GM06990 (cell line): ENCODE data around the gene NEURL2.
"Not testable (repeated sequence)": the region's sequence is repeated elsewhere in the genome, so short reads cannot be mapped to it uniquely, and the experiment has no call there.

Experiments used
- DNase-seq: peaks from one replicate; pipeline ENCODE4 v3.0.0-alpha.2; 2011; ENCODE audit not compliant: insufficient read length; ENCODE audit errors: extremely low read depth
- H3K27me3 ChIP-seq: replicated peaks from 2 replicates; pipeline ENCODE4 v1.6.0; 2011; ENCODE audit warnings: low read length; ENCODE audit not compliant: control insufficient read depth, insufficient read depth
- H3K36me3 ChIP-seq: 2 replicates; pipeline ENCODE4 v1.5.1; 2011; ENCODE audit warnings: low read length; ENCODE audit not compliant: control insufficient read depth, insufficient read depth
- H3K4me3 ChIP-seq: replicated peaks from 2 replicates; pipeline ENCODE4 v1.5.1; 2011; ENCODE audit warnings: low read depth, mild to moderate bottlenecking, control low read depth, low read length
- TF ChIP-seq, protein P1 (sequence below): IDR thresholded peaks from 2 replicates; pipeline ENCODE4 v1.5.1; 2011; ENCODE audit warnings: low read length, control low read depth, mild to moderate bottlenecking, inconsistent platforms; ENCODE audit not compliant: insufficient read depth, poor library complexity, severe bottlenecking

Gene NEURL2

GRCh38 chr20:45935416-45936046 lies 44.5 kb upstream of the NEURL2 start:
- Histone ChIP-seq H3K36me3 (peaks cover 23% of the 10 kb centered on the region), H3K4me3 (peak overlapping the region; percentile 80), H3K27me3 (no peaks in the 10 kb centered on the region)
- TF ChIP-seq, protein P1, sequence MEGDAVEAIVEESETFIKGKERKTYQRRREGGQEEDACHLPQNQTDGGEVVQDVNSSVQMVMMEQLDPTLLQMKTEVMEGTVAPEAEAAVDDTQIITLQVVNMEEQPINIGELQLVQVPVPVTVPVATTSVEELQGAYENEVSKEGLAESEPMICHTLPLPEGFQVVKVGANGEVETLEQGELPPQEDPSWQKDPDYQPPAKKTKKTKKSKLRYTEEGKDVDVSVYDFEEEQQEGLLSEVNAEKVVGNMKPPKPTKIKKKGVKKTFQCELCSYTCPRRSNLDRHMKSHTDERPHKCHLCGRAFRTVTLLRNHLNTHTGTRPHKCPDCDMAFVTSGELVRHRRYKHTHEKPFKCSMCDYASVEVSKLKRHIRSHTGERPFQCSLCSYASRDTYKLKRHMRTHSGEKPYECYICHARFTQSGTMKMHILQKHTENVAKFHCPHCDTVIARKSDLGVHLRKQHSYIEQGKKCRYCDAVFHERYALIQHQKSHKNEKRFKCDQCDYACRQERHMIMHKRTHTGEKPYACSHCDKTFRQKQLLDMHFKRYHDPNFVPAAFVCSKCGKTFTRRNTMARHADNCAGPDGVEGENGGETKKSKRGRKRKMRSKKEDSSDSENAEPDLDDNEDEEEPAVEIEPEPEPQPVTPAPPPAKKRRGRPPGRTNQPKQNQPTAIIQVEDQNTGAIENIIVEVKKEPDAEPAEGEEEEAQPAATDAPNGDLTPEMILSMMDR, result no peak
- DNase-seq, result no peak

DNA sequence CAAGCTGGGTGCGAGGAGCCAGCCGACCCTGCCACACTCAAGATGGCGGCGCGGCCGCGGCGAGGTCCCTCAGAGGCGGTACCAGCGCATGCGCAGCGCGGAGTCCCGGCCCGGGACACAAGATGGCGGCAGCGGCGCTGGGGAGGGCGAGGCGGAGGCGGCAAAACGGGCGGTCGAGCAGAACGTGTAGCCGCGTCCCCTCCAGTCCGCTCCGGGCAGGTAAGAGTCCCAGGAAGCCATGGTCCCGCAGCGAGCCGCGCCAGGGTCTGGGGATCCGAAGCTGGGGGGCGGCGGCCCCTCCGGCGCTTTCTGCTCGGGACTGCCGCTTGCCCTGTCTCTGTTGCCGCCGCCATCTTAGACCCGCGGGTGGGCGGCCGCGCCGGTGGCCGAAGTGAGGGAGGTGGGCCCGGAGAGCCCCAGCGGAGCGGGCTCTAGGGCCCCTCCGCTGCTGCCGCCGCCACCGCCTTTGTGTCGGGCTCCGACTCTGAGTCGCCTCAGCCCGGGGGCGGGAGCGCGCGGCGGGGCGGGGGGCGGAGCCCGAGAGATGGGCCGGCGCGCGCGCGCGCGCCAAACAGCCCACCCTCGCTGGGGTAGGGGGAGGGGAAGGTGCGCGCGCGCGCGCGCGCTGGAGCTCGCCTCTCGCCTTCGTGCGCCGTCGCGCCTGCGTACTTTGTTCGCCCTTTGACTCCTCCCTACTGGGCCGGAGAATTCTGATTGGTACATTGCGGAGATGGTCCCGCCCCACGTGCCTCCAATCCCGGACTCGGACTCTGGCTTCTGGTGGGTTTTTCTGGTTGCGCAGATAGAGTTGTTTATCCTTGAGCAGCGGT lies 43.8 kb upstream of the NEURL2 start, which contains the start of gene PCIF1:
Gene PCIF1 (plus strand): TSS at position 98 of the 830 bp plus-strand sequence. CDS start 4,317 bp downstream, outside the sequence.
- Histone ChIP-seq H3K36me3 (peaks cover 17% of the 10 kb centered on the region), H3K4me3 (peak within 1 kb of the TSS; percentile 97), H3K27me3 (no peaks in the 10 kb centered on the region)
- TF ChIP-seq, protein P1, result no peak
- peak; percentile 97 for DNase-seq

GRCh38 chr20:45934046-45934585 lies 43.1 kb upstream of the NEURL2 start:
- TF ChIP-seq, protein P1, result no peak
- peak; percentile 48 for DNase-seq
- Histone ChIP-seq H3K4me3 (peak overlapping the region; percentile 97), H3K27me3 (no peaks in the 10 kb centered on the region), H3K36me3 (peaks cover 10% of the 10 kb centered on the region)

DNA sequence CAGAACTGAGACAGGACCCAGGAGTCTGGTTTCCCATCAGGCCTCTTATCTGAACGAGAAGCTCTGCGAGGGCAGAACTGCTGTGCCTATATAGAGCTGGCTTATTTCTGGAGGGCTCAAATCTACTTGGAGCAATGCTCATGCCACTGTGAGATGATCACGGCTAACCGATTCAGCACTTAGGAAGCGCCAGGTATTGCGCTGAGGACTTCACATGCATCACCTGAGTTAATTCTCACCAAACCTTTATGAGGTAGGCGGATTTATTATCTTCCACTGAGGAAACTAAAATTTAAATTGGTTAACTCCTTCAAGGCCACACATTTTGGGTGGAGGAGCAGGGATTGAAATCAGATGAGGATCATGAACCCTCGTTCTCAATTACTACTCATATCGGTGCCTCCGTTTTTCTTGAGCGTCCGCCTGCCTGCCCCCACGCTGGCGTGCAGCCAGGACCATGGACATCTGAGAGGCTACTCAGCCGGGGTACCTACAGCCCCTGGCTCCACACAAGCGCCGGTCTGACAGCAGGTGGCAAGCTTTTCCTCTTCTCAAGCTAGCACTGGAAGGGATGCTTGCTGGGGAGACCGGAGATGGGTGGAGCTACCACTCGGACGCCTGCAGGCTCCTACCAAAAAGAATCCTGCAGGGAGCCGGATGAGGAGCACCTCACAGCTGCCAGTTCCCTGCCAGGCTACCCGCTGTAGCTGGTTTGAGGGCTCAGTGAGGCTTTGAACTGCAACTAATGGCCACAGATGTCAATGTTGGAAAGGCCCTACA lies 42.4 kb upstream of the NEURL2 start:
- Histone ChIP-seq H3K4me3 (peak overlapping the region; percentile 97), H3K27me3 (no peaks in the 10 kb centered on the region), H3K36me3 (peaks cover 3% of the 10 kb centered on the region)
- TF ChIP-seq, protein P1, result peak; percentile 45
- peak; percentile 61 for DNase-seq

DNA sequence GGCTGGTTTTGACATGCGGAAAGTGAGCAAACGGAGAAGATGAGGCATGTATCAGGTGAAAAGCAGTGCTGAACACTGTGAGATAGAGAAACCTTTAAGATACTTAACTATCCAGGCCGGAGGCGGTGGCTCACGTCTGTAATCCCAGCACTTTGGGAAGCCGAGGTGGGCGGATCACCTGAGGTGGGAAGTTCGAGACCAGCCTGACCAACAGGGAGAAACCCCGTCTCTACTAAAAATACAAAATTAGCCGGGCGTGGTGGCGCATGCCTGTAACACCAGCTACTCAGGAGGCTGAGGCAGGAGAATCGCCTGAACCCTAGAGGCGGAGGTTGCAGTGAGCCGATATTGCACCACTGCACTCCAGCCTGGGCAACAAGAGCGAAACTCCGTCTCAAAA lies 40.7 kb upstream of the NEURL2 start:
- H3K4me3 ChIP-seq, H3K27me3 ChIP-seq, DNase-seq, H3K36me3 ChIP-seq: not testable (repeated sequence)
